ENCODE data around the gene PCDHB8.
"Not testable (repeated sequence)": the region's sequence is repeated elsewhere in the genome, so short reads cannot be mapped to it uniquely, and the experiment has no call there.

The PCDHB8 gene

DNA sequence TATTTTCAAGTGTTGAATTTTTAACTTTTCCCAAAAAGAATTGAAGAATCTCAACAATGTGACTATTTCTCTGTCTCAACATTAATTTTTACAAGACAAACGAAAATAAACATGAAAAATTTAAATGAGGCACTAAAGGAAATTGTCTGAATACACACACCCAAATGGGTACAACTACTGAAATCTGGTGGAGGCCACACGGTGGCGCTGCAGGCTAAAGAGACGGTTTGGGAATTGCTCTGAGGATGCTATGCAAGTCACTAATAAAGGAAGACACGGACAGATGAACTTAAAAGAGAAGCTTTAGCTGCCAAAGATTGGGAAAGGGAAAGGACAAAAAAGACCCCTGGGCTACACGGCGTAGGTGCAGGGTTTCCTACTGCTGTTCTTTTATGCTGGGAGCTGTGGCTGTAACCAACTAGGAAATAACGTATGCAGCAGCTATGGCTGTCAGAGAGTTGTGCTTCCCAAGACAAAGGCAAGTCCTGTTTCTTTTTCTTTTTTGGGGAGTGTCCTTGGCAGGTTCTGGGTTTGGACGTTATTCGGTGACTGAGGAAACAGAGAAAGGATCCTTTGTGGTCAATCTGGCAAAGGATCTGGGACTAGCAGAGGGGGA lies 14.6 kb downstream of the PCDHB8 start, which contains the start of gene PCDHB10:
Gene PCDHB10, plus strand, starts transcription at position 244 of the 616 bp plus-strand sequence. Its CDS starts 200 bp downstream, at position 444.
- peak within 1 kb of the TSS; percentile 18; the same call in 1 of the 2 replicates for H3K4me3 ChIP-seq (ENCODE audit: low read depth, low read length)
- DNase-seq (ENCODE audit: low read depth, low spot score), result no peak
- ChIA-PET POLR2A (no interaction called here), CTCF (interaction anchor here (0.7 to 2.0 kb wide), 5 partner anchors 365 to 376 kb away, joined by 3 to 20 read pairs (median 4); no protein-coding TSS in a partner anchor)
- TF ChIP-seq, protein P1, sequence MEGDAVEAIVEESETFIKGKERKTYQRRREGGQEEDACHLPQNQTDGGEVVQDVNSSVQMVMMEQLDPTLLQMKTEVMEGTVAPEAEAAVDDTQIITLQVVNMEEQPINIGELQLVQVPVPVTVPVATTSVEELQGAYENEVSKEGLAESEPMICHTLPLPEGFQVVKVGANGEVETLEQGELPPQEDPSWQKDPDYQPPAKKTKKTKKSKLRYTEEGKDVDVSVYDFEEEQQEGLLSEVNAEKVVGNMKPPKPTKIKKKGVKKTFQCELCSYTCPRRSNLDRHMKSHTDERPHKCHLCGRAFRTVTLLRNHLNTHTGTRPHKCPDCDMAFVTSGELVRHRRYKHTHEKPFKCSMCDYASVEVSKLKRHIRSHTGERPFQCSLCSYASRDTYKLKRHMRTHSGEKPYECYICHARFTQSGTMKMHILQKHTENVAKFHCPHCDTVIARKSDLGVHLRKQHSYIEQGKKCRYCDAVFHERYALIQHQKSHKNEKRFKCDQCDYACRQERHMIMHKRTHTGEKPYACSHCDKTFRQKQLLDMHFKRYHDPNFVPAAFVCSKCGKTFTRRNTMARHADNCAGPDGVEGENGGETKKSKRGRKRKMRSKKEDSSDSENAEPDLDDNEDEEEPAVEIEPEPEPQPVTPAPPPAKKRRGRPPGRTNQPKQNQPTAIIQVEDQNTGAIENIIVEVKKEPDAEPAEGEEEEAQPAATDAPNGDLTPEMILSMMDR (IDR thresholded peaks at IDR 0.05; ENCODE audit: insufficient read depth, low read length, missing control alignments), result peak; percentile 14

DNA sequence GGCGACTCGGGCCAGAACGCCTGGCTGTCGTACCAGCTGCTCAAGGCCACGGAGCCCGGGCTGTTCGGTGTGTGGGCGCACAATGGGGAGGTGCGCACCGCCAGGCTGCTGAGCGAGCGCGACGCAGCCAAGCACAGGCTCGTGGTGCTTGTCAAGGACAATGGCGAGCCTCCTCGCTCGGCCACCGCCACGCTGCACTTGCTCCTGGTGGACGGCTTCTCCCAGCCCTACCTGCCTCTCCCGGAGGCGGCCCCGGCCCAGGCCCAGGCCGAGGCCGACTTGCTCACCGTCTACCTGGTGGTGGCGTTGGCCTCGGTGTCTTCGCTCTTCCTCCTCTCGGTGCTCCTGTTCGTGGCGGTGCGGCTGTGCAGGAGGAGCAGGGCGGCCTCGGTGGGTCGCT lies 16.7 kb downstream of the PCDHB8 start:
- POLR2A ChIA-PET; DNase-seq (ENCODE audit: low read depth, low spot score); H3K4me3 ChIP-seq (ENCODE audit: low read depth, low read length); CTCF ChIA-PET: not testable (repeated sequence)

DNA sequence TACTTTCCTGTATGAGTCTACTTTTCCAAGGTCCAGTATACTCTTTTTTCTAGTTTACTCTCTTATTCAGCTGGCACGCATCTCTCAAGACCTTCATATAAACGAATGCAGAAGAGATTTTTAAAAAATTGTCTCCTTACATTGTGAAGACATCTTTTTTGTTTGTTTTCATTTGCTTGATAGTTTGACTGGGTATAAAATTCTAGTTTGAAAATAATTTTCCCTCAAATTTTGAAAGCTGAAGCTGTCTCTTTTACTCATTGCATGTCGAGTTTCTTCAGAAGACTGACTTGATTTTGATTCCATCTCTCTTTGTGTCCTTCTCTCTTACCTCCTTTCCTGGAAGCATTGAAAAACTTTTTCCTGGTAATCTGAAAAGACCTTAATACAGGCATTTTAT lies 18.8 kb downstream of the PCDHB8 start:
- CTCF ChIA-PET, result interaction anchor here (0.9 to 1.2 kb wide), 3 partner anchors 9 to 364 kb away, joined by 3 to 5 read pairs (median 3); partner anchors contain the start of gene PCDHB9
- TF ChIP-seq, protein P1 (IDR thresholded peaks at IDR 0.05; ENCODE audit: insufficient read depth, low read length, missing control alignments), result no peak
- POLR2A ChIA-PET, result no interaction called here

DNA sequence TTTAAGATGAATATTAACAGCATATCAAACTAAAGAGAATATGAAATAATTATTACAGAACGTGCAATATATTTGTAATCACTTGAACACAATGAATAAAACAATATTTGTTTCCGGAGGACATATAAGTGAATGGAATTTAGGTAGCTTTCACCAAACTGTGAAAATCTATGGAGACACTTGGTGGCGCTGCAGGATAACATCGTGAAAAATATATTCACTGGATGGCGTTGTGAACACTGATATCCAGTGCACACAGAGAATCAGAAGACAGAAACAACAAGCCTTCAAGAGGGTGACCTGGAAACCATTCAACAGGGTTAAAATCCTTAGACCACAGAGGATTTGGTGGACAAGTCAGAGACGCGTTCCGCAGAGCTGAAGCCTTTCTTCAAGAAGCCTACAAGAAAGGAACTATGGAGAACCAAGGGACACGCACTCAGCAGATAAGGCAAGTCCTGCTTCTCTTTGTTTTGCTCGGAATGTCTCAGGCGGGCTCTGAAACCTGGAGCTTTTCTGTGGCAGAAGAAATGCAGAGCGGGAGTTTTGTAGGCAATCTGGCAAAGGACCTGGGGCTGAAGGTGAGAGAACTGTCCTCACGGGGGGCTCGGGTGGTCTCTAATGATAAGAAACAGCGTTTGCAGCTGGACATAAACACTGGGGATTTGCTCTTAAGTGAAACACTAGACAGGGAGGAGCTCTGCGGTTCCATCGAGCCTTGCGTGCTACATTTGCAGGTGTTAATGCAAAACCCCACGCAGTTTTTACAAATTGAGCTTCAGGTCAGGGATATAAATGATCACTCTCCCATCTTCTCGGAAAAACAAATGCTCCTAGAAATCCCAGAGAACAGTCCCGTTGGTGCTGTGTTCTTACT lies 22.0 kb downstream of the PCDHB8 start, which contains the start of gene PCDHB11:
Gene PCDHB11, plus strand, starts transcription at position 269 of the 877 bp plus-strand sequence. Its CDS starts 148 bp downstream, at position 417.
- DNase-seq (ENCODE audit: low read depth, low spot score), result no peak
- ChIA-PET POLR2A (interaction anchor here (0.6 kb wide), 1 partner anchor 393 kb away, joined by 4 read pairs; no protein-coding TSS in a partner anchor), CTCF (interaction anchor here (0.6 to 2.3 kb wide), 6 partner anchors 9 to 365 kb away, joined by 3 to 15 read pairs (median 3); partner anchors contain the start of genes PCDHB12 and PCDHB8)
- H3K4me3 ChIP-seq (ENCODE audit: low read depth, low read length), result no peak within 1 kb of the TSS
- TF ChIP-seq, protein P1 (IDR thresholded peaks at IDR 0.05; ENCODE audit: insufficient read depth, low read length, missing control alignments), result no peak

More for the DNA sequence above, 18.8 kb downstream of the PCDHB8 start:
- no peak overlapping the region for H3K4me3 ChIP-seq (ENCODE audit: low read depth, low read length)
- no peak for DNase-seq (ENCODE audit: low read depth, low spot score)

DNA sequence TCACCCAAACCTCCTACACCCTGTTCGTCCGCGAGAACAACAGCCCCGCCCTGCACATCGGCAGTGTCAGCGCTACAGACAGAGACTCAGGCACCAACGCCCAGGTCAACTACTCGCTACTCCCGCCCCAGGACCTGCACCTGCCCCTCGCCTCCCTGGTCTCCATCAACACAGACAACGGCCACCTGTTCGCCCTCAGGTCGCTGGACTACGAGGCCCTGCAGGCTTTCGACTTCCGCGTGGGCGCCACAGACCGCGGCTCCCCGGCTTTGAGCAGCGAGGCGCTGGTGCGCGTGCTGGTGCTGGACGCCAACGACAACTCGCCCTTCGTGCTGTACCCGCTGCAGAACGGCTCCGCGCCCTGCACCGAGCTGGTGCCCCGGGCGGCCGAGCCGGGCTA lies 23.5 kb downstream of the PCDHB8 start:
- CTCF ChIA-PET; DNase-seq (ENCODE audit: low read depth, low spot score); POLR2A ChIA-PET; H3K4me3 ChIP-seq (ENCODE audit: low read depth, low read length): not testable (repeated sequence)

DNA sequence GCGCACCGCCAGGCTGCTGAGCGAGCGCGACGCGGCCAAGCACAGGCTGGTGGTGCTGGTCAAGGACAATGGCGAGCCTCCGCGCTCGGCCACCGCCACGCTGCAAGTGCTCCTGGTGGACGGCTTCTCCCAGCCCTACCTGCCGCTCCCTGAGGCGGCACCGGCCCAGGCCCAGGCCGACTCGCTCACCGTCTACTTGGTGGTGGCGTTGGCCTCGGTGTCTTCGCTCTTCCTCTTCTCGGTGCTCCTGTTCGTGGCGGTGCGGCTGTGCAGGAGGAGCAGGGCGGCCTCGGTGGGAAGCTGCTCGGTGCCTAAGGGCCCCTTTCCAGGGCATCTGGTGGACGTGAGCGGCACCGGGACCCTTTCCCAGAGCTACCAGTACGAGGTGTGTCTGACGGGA lies 24.1 kb downstream of the PCDHB8 start:
- DNase-seq (ENCODE audit: low read depth, low spot score); CTCF ChIA-PET; POLR2A ChIA-PET; H3K4me3 ChIP-seq (ENCODE audit: low read depth, low read length): not testable (repeated sequence)

DNA sequence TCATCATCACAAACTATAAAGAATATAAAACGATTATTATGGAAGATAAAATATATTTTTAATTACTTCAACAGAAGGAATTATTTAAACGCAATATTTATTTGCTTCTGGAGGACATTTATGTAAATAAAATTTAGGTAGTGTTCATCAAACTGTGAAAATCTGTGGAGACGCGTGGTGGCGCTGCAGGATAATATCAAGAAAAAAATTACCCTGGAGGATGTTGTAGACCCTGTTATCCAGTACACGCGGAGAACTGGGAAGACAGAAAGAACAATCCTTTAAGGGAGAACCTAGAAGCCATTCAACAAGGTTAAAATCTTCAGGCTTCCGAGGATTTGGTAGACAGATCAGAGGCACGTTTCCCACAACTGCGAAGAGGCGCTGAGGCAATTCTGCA lies 30.9 kb downstream of the PCDHB8 start, which contains the start of gene PCDHB12:
Gene PCDHB12, plus strand, starts transcription at position 242 of the 400 bp plus-strand sequence. CDS start 189 bp downstream, outside the sequence.
- no peak for DNase-seq (ENCODE audit: low read depth, low spot score)
- ChIA-PET POLR2A (no interaction called here), CTCF (interaction anchor here (0.6 to 2.8 kb wide), 10 partner anchors 9 to 359 kb away, joined by 3 to 26 read pairs (median 3); partner anchors contain the start of genes PCDHB11, PCDHB14, PCDHB8 and PCDHB9)
- TF ChIP-seq, protein P1 (IDR thresholded peaks at IDR 0.05; ENCODE audit: insufficient read depth, low read length, missing control alignments), result no peak
- H3K4me3 ChIP-seq (ENCODE audit: low read depth, low read length), result no peak within 1 kb of the TSS; the same call in 1 of the 2 replicates

DNA sequence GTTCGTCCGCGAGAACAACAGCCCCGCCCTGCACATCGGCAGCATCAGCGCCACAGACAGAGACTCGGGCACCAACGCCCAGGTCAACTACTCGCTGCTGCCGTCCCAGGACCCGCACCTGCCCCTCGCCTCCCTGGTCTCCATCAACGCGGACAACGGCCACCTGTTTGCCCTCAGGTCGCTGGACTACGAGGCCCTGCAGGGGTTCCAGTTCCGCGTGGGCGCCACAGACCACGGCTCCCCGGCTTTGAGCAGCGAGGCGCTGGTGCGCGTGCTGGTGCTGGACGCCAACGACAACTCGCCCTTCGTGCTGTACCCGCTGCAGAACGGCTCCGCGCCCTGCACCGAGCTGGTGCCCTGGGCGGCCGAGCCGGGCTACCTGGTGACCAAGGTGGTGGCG lies 32.7 kb downstream of the PCDHB8 start:
- POLR2A ChIA-PET; DNase-seq (ENCODE audit: low read depth, low spot score); H3K4me3 ChIP-seq (ENCODE audit: low read depth, low read length); CTCF ChIA-PET: not testable (repeated sequence)

DNA sequence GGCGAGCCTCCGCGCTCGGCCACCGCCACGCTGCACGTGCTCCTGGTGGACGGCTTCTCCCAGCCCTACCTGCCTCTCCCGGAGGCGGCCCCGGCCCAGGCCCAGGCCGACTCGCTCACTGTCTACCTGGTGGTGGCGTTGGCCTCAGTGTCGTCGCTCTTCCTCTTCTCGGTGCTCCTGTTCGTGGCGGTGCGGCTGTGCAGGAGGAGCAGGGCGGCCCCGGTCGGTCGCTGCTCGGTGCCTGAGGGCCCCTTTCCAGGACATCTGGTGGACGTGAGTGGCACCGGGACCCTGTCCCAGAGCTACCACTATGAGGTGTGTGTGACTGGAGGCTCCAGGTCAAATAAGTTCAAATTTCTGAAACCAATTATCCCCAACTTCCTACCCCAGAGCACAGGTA lies 33.3 kb downstream of the PCDHB8 start:
- DNase-seq (ENCODE audit: low read depth, low spot score); POLR2A ChIA-PET; CTCF ChIA-PET; H3K4me3 ChIP-seq (ENCODE audit: low read depth, low read length): not testable (repeated sequence)

DNA sequence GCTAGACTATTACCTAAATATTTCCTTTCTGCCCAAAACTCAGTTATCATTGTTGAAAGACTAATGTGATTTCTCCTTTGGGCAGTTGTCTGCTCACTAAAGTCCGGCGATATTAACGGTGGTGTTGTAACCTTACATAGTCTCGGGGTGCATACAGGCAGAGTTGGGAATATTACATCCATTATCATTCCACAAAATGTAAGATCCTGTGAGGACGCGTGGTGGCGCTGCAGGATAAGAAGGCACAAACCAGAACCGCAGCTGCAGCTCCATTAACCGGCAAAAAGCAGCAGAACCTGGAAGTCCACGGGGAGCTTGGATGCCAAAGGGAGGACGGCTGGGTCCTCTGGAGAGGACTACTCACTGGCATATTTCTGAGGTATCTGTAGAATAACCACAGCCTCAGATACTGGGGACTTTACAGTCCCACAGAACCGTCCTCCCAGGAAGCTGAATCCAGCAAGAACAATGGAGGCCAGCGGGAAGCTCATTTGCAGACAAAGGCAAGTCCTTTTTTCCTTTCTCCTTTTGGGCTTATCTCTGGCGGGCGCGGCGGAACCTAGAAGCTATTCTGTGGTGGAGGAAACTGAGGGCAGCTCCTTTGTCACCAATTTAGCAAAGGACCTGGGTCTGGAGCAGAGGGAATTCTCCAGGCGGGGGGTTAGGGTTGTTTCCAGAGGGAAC lies 36.2 kb downstream of the PCDHB8 start, which contains the start of gene PCDHB13:
Gene PCDHB13, plus strand, starts transcription at position 264 of the 684 bp plus-strand sequence. Its CDS starts 205 bp downstream, at position 469.
- CTCF ChIA-PET, result interaction anchor here (0.7 to 1.9 kb wide), 2 partner anchors 18 to 350 kb away, joined by 3 to 6 read pairs; no protein-coding TSS in a partner anchor
- not testable (repeated sequence) for H3K4me3 ChIP-seq (ENCODE audit: low read depth, low read length); DNase-seq (ENCODE audit: low read depth, low spot score)

More for the DNA sequence above, 36.2 kb downstream of the PCDHB8 start, which contains the start of gene PCDHB13:
- POLR2A ChIA-PET, result not testable (repeated sequence)

All from AG04449 (cell line).